GM19193 (cell line): ENCODE results near the gene BZW2.

Source experiments
- POLR2A ChIP-seq: IDR thresholded peaks from 4 replicates; pipeline ENCODE4 v1.6.1; 2011; ENCODE audit not compliant: insufficient read depth, insufficient read length; ENCODE audit errors: extremely low read depth

BZW2 gene

GRCh38 chr7:16645593-16646471 lies at the start of gene BZW2, which contains the start of gene ANKMY2:
Gene BZW2, plus strand, starts transcription at chr7:16646181. Its CDS starts 19,263 bp downstream, at chr7:16665444.
Gene ANKMY2, minus strand, starts transcription at chr7:16645754. Its CDS starts 181 bp downstream, at chr7:16645573.
- no peak for TF ChIP-seq POLR2A

- no peak for TF ChIP-seq POLR2A
Observed at GRCh38 chr7:16598015-16598414, 48.0 kb upstream of the BZW2 start.

- no peak for TF ChIP-seq POLR2A
Observed at GRCh38 chr7:16599860-16600259, 46.1 kb upstream of the BZW2 start.

GRCh38 chr7:16603633-16604032 lies 42.3 kb upstream of the BZW2 start:
- no peak for TF ChIP-seq POLR2A

GRCh38 chr7:16604054-16604453 lies 41.9 kb upstream of the BZW2 start:
- TF ChIP-seq POLR2A: no peak

GRCh38 chr7:16606704-16607103 lies 39.3 kb upstream of the BZW2 start:
- TF ChIP-seq POLR2A: no peak

GRCh38 chr7:16609842-16610450 lies 36.0 kb upstream of the BZW2 start:
- no peak for TF ChIP-seq POLR2A

- no peak for TF ChIP-seq POLR2A
Observed at GRCh38 chr7:16611711-16612110, 34.3 kb upstream of the BZW2 start.

DNA sequence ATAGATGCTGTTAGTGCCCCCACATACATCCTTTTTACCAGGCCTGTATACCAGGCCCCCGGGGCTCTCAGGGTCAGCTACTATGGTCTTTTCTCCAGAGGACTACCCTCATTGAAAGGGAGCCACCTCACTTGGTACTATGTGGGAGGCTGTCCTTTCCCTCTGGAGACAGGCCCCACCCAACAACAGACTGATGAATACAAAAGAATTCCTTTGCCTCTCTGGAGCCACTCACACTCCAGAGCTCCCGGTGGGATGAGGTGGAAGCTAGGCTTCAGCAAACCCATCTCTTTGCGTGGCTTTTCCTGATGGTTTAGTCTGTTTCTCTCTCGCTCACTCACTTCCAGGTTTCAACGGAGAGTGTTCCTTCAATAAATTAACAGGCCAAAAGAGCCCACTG lies 30.8 kb upstream of the BZW2 start:
- no peak for TF ChIP-seq POLR2A

- no peak for TF ChIP-seq POLR2A
Observed at GRCh38 chr7:16616122-16616521, 29.9 kb upstream of the BZW2 start.

GRCh38 chr7:16616542-16616941 lies 29.4 kb upstream of the BZW2 start:
- no peak for TF ChIP-seq POLR2A

DNA sequence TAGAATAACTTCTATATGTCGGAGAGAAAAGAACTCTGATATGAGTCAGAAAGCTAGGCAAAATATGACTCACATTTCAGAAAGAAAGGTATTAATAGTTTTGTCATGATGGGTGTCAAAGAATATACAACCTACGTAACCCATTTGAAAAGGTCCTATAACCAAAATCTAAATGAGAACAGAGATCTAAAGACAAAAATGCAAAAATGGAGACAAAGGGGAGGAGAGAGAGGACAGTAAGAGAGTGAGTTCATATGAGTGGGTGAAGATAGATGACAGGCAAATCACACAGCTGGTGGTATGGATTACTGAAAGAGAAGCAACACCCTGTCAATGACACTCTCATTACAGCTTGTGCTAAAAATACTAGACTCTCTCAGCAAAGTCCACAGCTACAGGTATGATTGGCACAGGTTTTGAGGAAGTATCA lies 26.0 kb upstream of the BZW2 start:
- no peak for TF ChIP-seq POLR2A

GRCh38 chr7:16626388-16626787 lies 19.6 kb upstream of the BZW2 start:
- no peak for TF ChIP-seq POLR2A

- TF ChIP-seq POLR2A: no peak
Observed at GRCh38 chr7:16627236-16627635, 18.7 kb upstream of the BZW2 start.

DNA sequence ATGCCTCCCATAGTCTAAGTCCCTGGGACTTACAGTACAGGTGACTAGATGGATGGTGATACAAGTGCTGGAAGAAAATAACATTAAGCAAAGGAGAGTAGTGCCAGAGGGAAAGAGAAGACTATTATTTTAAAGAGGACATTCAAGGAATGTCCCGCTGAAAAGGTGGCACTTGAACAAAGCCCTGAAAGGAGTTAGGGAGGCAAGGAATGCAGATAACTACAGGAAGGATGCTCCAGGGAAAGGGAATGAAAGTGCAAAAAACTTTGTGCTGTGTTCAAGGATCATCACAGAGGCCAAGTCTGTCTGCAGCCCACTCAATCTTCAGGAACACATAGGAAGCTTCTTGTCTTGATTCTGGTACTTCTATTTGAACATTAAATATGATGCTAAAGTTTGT lies 15.3 kb upstream of the BZW2 start:
- TF ChIP-seq POLR2A: no peak

DNA sequence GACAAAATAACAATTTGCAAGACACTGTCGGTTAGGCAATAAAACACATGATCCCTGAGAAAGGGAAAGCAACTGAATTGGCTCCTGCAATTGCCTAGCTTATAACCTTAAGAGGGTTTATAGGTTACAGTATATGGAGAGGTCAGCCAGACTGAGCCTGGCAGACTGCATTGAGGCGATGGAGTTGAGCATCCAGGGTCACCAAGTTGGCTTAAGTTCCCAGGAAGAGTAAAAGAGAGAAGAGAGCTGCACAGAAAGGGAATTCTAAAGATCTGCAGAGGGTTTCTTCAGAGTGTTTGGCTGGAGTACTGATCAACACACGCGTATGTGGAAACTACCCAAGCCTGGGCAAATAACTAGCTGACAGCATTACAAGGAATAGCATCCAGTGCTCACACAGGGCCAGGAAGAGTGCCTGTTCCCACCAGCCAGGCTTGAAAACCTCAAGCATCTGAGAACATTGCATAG lies 11.7 kb upstream of the BZW2 start:
- TF ChIP-seq POLR2A: no peak
